Measurements from ENCODE around the gene SLC9B1.
"Not testable (repeated sequence)": the region's sequence is repeated elsewhere in the genome, so short reads cannot be mapped to it uniquely, and the experiment has no call there.

SLC9B1 gene

DNA sequence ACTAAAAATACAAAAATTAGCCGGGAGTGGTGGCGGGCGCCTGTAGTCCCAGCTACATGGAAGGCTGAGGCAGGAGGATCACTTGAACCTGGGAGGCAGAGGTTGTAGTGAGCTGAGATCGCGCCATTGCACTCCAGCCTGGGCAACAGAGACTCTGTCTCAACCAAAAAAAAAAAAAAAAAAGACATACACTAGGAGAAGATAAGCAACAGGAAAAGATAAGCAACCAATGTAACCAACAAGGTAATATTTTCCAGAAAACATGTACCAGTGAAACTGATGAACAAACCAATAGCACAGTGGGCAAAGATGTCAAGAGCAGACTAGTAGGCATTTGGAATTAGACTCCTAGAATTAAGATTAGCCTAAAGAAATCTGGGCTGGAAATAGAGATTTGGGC lies 154.2 kb downstream of the SLC9B1 start:
- not testable (repeated sequence) for H3K36me3 ChIP-seq (ENCODE audit: control insufficient read depth in 2 of 2, insufficient read depth in 2 of 2, low read length in 2 of 2); H3K27me3 ChIP-seq (ENCODE audit: control insufficient read depth in 2 of 2, insufficient read depth in 2 of 2, low read length in 2 of 2); H3K4me3 ChIP-seq (ENCODE audit: low read length in 2 of 2)

DNA sequence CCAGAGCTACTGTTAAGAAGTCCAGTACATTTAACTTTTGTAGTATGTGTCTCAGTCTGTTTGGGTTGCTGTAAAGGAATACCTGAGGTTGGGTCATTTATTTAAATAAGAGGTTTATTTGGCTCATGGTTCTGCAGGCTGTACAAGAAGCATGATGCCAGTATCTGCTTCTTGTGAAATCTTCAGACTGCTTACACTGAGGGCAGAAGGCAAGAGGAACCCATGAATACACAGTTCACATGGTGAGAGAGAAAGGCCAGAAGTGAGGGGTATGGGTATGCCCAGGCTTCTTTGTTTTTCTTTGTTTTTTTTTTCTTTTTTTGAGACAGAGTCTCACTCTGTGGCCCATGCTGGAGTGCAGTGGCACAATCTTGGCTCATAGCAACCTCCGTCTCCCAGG lies 156.8 kb downstream of the SLC9B1 start:
- Histone ChIP-seq H3K36me3 (ENCODE audit: control insufficient read depth in 2 of 2, insufficient read depth in 2 of 2, low read length in 2 of 2) (no peaks in the 10 kb centered on the region), H3K9ac (ENCODE audit: low read depth in 1 of 2, low read length in 2 of 2) (no peak overlapping the region), H3K9me3 (ENCODE audit: control insufficient read depth in 2 of 2, low read length in 2 of 2) (peaks cover 3% of the 10 kb centered on the region in 2 donors), H3K4me3 (ENCODE audit: low read length in 2 of 2) (no peak overlapping the region), H3K27ac (ENCODE audit: low read depth in 2 of 2, low read length in 2 of 2) (no peak overlapping the region), H3K27me3 (ENCODE audit: control insufficient read depth in 2 of 2, insufficient read depth in 2 of 2, low read length in 2 of 2) (no peaks in the 10 kb centered on the region), H3K4me1 (ENCODE audit: control insufficient read depth in 2 of 2, insufficient read depth in 2 of 2, low read length in 2 of 2) (no peaks in the 10 kb centered on the region)

More for the DNA sequence above, 154.2 kb downstream of the SLC9B1 start:
- not testable (repeated sequence) for H3K4me1 ChIP-seq (ENCODE audit: control insufficient read depth in 2 of 2, insufficient read depth in 2 of 2, low read length in 2 of 2); H3K9me3 ChIP-seq (ENCODE audit: control insufficient read depth in 2 of 2, low read length in 2 of 2); H3K9ac ChIP-seq (ENCODE audit: low read depth in 1 of 2, low read length in 2 of 2); H3K27ac ChIP-seq (ENCODE audit: low read depth in 2 of 2, low read length in 2 of 2)

DNA sequence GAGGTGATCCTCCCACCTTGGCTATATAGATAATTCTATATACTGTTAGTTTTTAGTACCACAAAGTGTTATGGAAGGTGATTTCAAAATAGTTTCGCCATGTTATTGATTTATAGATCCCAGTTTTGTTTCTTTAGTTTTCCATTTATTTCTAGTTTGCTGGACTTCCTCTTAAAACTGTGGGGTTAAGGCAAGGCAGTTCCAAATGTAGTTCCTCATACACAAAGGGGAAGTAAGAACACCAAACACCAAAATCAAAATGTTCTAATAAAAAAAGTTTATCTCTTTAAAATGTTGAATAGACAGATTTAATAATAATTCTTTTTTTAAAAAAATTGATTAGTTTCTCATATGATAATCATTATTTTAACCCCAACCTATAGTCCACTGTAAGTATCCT lies 157.5 kb downstream of the SLC9B1 start:
- Histone ChIP-seq H3K9ac (ENCODE audit: low read depth in 1 of 2, low read length in 2 of 2) (no peak overlapping the region), H3K27me3 (ENCODE audit: control insufficient read depth in 2 of 2, insufficient read depth in 2 of 2, low read length in 2 of 2) (no peaks in the 10 kb centered on the region), H3K27ac (ENCODE audit: low read depth in 2 of 2, low read length in 2 of 2) (no peak overlapping the region), H3K9me3 (ENCODE audit: control insufficient read depth in 2 of 2, low read length in 2 of 2) (peaks cover 3% of the 10 kb centered on the region in 2 donors), H3K4me3 (ENCODE audit: low read length in 2 of 2) (no peak overlapping the region), H3K4me1 (ENCODE audit: control insufficient read depth in 2 of 2, insufficient read depth in 2 of 2, low read length in 2 of 2) (no peaks in the 10 kb centered on the region), H3K36me3 (ENCODE audit: control insufficient read depth in 2 of 2, insufficient read depth in 2 of 2, low read length in 2 of 2) (no peaks in the 10 kb centered on the region)

DNA sequence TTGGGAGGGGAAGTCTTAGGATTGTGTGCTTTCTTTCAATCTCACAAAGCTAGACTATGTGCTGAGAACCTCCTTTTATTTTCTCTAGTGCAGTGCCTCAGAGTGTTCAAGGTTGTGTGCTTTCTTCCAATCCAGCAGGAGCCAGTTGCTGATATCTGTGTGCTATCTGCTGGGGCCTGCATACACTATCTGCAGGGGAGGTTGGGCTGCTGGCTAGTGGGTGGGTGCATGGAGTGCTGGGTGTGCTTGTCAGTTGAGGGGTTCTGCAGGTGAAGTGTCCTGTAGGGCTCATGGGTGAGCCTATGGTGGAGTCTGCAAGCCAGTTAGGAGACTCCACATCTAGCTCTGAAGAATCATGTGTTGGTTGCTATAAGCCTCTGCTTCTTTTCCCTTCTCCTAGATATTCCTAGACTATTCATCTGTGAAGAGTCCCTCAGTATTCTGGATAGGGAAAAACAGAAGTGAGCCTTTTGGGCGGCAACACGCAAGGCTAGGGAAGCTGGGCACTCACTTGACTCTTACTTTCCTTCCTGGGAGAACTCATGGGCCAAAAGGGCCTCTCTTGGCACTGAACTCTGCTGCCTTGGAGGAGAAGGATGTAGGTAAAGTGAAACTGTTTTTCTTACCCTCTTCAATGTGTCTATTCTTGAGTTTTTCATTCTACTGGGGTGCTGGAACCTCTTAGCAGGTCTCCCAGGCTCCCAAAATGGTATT lies 158.7 kb downstream of the SLC9B1 start:
- no peaks in the 10 kb centered on the region for H3K36me3 ChIP-seq (ENCODE audit: control insufficient read depth in 2 of 2, insufficient read depth in 2 of 2, low read length in 2 of 2)
- H3K27ac ChIP-seq (ENCODE audit: low read depth in 2 of 2, low read length in 2 of 2), result no peak overlapping the region
- no peak overlapping the region for H3K9ac ChIP-seq (ENCODE audit: low read depth in 1 of 2, low read length in 2 of 2)
- H3K4me3 ChIP-seq (ENCODE audit: low read length in 2 of 2), result no peak overlapping the region
- no peaks in the 10 kb centered on the region for H3K27me3 ChIP-seq (ENCODE audit: control insufficient read depth in 2 of 2, insufficient read depth in 2 of 2, low read length in 2 of 2)
- no peaks in the 10 kb centered on the region for H3K4me1 ChIP-seq (ENCODE audit: control insufficient read depth in 2 of 2, insufficient read depth in 2 of 2, low read length in 2 of 2)
- H3K9me3 ChIP-seq (ENCODE audit: control insufficient read depth in 2 of 2, low read length in 2 of 2), result peaks cover 3% of the 10 kb centered on the region in 2 donors

DNA sequence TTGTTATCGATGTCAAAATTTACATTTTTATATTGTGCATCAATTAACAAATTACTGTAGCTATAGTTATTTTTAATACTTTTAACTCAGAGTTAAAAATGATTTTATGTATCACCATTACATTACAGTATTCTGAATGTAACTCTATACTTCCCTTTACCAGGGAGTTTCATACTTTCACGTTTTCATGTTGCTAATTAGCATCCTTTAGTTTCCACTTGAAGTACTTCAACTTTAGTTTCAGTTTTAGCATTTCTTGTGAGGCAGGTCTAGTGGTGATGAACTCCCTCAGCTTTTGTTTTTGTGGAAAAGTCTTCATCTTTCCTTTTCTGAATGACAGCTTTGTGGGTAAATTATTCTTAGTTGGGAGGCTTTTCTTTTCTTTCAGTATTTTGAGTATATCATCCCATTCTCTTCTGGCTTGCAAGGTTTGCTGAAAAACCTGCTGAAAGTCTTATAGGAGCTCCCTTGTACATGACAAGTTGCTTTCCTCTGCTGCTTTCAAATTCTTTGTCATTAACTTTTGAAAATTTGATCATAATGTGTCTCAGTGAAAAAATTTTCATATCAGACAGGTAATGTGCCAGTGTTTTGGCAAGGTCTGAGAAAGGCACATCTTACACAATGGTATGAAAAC lies 160.6 kb downstream of the SLC9B1 start:
- no peak overlapping the region for H3K9ac ChIP-seq (ENCODE audit: low read depth in 1 of 2, low read length in 2 of 2)
- no peak overlapping the region for H3K4me3 ChIP-seq (ENCODE audit: low read length in 2 of 2)
- H3K4me1 ChIP-seq (ENCODE audit: control insufficient read depth in 2 of 2, insufficient read depth in 2 of 2, low read length in 2 of 2), result no peaks in the 10 kb centered on the region
- H3K36me3 ChIP-seq (ENCODE audit: control insufficient read depth in 2 of 2, insufficient read depth in 2 of 2, low read length in 2 of 2), result no peaks in the 10 kb centered on the region
- H3K27me3 ChIP-seq (ENCODE audit: control insufficient read depth in 2 of 2, insufficient read depth in 2 of 2, low read length in 2 of 2), result no peaks in the 10 kb centered on the region
- H3K9me3 ChIP-seq (ENCODE audit: control insufficient read depth in 2 of 2, low read length in 2 of 2), result peaks cover 3% of the 10 kb centered on the region in 2 donors
- H3K27ac ChIP-seq (ENCODE audit: low read depth in 2 of 2, low read length in 2 of 2), result no peak overlapping the region

Measured in mucosa of rectum (tissue), 2 donors.